OCI-LY1 (cell line): ENCODE data around the gene GRIN2A.

Experiments used
- CTCF ChIP-seq: fragments of 200-600 bp; sonication (generic), shearing (Covaris generic); IDR thresholded peaks from 2 replicates; pipeline ENCODE4 v1.5.1; 2017; ENCODE audit warnings: mild to moderate bottlenecking, antibody characterized with exemption, low read length, moderate library complexity, mixed read lengths
- EZH2 ChIP-seq: fragments of 200-600 bp; sonication (generic), shearing (Covaris generic); IDR thresholded peaks from 2 replicates; pipeline ENCODE4 v1.8.0; 2017; ENCODE audit warnings: borderline replicate concordance, mixed run types, mild to moderate bottlenecking, antibody characterized with exemption, low read length, moderate library complexity, mixed read lengths

- TF ChIP-seq CTCF (no peak), EZH2 (no peak)
Measured at GRCh38 chr16:9864461-9864860, 317.8 kb downstream of the GRIN2A start.
